ENCODE results near the gene HTT-AS. TPM values are rescaled to one million over a fixed set of nuclear protein-coding genes. Genes with fewer than 3 reads are reported as not detected.

The HTT-AS gene
- total and polyA plus RNA-seq, 2 of the 13 experiments (the other 11 are each of a cell fraction or from before 2014, with no cell fraction given) = not detected

GRCh38 chr4:3022112-3022511 is 52.2 kb downstream of the HTT-AS start (continued):
- TF ChIP-seq ZNF280B (CRISPR knock-in tag; IDR thresholded peaks at IDR 0.05; ENCODE audit: borderline replicate concordance) (no peak), HIC2 (CRISPR knock-in tag; IDR thresholded peaks at IDR 0.05; ENCODE audit: low read depth) (no peak), EHMT2 (IDR thresholded peaks at IDR 0.05; ENCODE audit: borderline replicate concordance, low read depth, low read length) (no peak), ZNF547 (CRISPR knock-in tag; IDR thresholded peaks at IDR 0.05) (no peak)

GRCh38 chr4:3021627-3022026 is 52.7 kb downstream of the HTT-AS start:
- FAIRE-seq (no peak), ATAC-seq (no peak), DNase-seq (ENCODE audit: low spot score) (no peak)
- no peaks in the 10 kb centered on the region for H3K9me3 ChIP-seq (ENCODE audit: low read length)
- no peaks in the 10 kb centered on the region for H4K20me1 ChIP-seq (ENCODE audit: insufficient read depth, low read length)
- no peak overlapping the region for H3K4me3 ChIP-seq (replicated peaks in 1 of 3; ENCODE audit: insufficient read depth in 1 of 3, low read depth in 2 of 3, low read length in 3 of 3)
- no peak for TF ChIP-seq HIVEP1 (CRISPR knock-in tag; IDR thresholded peaks at IDR 0.05)
- TF ChIP-seq TRIM24 (CRISPR knock-in tag; IDR thresholded peaks at IDR 0.05) = no peak
- TF ChIP-seq NFKBIZ (CRISPR knock-in tag; IDR thresholded peaks at IDR 0.05) = no peak
- TF ChIP-seq FOXC1 (CRISPR knock-in tag; IDR thresholded peaks at IDR 0.05; ENCODE audit: borderline replicate concordance) = no peak
- no peak for TF ChIP-seq ZUFSP (CRISPR knock-in tag; IDR thresholded peaks at IDR 0.05; ENCODE audit: borderline replicate concordance)
- POLR2A ChIA-PET = no interaction called here
- H3K79me2 ChIP-seq (ENCODE audit: insufficient read depth, low read length) = no peaks in the 10 kb centered on the region
- BruUV-seq (replicated peaks) = no TSS peak
- no peak overlapping the region for H2AFZ ChIP-seq (ENCODE audit: low read length)
- intact Hi-C loops (cut with micrococcal nuclease; ENCODE audit: unreplicated experiment) (no loop called here), in situ Hi-C loops (cut with HindIII; ENCODE audit: extremely low pct_ligation_motif_present, low pct_unique_long_range_greater_than_20kb) (no loop called here)
- H3K9ac ChIP-seq (ENCODE audit: insufficient read depth, low read depth, low read length) = no peak overlapping the region
- WGBS (ENCODE audit: low lambda C conversion rate) = 17% methylated on average over 2 of the region's 8 CpGs
- H3K36me3 ChIP-seq (replicated peaks in 1 of 2; ENCODE audit: control insufficient read depth in 1 of 2, insufficient read depth in 2 of 2, low read length in 2 of 2) = no peaks in the 10 kb centered on the region
- H3K27ac ChIP-seq (ENCODE audit: extremely low read length, insufficient read depth, low read length) = no peak overlapping the region
- peaks cover 3 to 38% of the 10 kb centered on the region in 2 experiments for H3K27me3 ChIP-seq (ENCODE audit: control insufficient read depth in 1 of 2, insufficient read depth in 2 of 2, low read length in 2 of 2)
- H3K4me1 ChIP-seq (ENCODE audit: insufficient read depth, low read length) = no peaks in the 10 kb centered on the region
- H3K4me2 ChIP-seq (ENCODE audit: low read depth, low read length) = no peak overlapping the region
- CTCF ChIA-PET (ENCODE audit: low intra/inter-chr PET ratio, low total read pairs) = no interaction called here
